Medulla oblongata (tissue), 1 donor: ENCODE results near the gene EHMT2.
"Not testable (repeated sequence)": the region's sequence is repeated elsewhere in the genome, so short reads cannot be mapped to it uniquely, and the experiment has no call there.

Experiments used
- DNase-seq: peaks from one replicate; pipeline ENCODE4 v3.0.0-alpha.2; 2015; ENCODE audit errors: extremely low spot score

Gene EHMT2

DNA sequence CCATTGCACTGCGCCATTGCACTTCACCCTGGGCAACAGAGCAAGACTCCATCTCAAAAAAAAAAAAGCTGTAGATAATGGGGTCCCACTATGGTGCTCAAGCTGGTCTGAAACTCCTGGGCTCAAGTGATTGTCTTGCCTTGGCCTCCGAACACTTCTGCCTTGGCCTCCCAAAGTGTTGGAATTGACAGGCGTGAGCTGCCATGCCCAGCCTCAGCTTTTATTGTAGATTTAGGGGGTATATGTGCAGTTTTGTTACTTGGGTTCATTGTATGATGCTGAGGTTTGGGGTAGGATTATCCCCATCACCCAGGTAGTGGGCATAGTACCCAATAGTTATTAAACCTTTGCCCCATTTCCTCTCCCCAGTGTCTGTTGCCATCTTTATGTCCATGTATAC, 58.5 kb downstream of the EHMT2 start:
- no peak for DNase-seq

DNA sequence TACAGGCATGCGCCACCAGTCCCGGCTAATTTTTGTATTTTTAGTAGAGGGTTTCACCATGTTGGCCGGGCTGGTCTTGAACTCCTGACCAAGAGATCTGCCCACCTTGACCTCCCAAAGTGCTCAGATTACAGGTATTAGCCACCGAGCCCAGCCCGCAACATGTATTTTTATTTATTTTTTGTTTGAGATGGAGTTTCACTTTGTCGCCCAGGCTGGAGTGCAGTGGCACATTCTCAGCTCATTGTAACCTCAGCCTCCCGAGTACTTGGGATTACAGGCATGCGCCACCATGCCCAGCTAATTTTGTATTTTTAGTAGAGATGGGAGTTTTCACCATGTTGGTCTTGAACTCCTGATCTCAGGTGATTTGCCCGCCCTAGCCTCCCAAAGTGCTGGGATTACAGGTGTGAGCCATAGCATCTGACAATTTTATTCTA, 59.4 kb downstream of the EHMT2 start:
- not testable (repeated sequence) for DNase-seq

DNA sequence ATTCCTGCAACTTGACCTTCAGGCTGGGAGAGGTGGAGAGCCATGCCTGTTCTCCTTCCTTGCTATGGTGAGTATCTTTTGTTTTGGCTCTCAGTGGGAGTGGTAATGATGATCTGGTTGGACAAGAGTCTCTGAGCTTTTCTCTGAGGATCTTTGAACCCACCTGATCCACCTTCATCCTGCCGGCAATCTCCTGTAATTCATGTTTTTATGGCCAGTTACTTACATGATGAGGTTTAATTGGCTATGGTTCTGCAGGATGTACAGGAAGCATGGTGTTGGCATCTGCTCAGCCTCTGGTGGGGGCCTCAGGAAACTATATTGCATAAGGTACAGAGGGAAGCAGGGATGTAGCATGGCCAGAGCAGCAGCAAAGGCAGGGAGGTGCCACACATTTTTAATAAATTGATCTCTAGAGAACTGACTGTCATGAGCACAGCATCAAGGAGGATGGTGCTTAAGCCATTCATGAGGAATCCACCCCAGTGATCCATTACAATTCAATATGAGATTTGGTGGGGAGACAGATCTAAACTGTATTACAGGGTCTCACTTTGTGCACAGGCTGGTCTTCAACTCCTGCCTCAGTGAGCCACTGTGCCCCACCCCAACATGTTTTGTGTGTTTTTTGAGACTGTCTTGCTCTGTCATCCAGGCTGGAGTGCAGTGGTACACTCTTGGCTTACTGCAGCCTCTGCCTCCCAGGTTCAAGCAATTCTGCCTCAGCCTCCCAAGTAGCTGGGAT, 60.0 kb downstream of the EHMT2 start:
- no peak for DNase-seq

DNA sequence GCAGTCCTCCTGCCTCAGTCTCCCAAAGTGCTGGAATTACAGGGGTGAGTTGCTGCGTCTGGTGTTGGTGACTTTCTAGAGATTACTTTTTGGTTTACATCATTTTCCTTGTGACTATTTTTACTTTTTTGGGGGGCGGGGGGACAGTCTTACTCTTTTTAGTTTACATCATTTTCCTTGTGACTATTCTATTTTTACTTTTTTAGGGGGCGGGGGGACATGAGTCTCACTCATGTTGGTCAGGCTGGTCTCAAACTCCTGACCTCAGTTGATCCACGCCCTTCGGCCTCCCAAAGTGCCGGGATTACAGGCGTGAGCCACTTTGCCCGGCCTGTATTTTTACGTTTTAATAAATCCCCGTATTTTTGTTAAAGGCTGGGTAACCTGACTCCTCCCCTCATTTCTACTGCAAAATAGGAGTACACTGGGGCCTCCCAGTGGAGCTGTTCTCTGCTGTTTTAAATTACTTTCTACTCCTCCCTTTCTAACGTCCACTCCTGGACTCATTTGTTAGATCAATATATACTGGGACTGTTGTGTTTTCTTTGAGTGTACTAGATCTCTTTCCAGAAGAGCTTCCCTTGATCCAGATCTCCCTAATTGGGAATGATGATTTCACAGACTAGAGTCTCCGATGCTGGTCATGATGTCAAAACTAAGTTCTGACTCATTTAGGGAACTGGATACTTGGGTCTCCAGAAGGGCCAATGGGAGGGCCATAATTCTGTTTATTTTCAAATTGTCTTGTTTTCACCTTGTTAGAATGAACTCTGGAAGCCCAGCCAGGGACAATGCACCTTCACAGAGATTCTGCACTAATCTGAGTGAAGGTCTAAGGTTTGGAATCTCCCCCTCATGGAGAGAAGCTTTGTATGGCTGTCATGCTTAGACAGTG, 60.8 kb downstream of the EHMT2 start:
- DNase-seq: no peak

DNA sequence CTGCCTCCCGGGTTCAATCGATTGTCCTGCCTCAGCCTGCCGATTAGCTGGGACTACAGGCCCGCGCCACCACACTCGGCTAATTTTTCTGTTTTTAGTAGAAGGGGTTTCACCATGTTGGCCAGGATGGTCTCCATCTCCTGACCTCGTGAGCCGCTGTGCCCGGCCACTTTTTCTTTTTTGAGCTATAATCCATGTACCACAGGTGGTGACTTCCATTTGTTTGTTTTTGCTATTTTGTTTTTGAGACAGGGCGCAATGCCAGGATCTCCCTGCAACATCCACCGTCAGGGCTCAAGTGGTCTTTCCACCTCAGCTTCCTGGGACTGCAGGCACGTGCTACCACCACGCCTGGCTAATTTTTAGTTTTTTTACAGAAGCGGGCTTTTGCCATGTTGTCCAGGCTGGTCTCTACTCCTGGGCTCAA, 61.4 kb downstream of the EHMT2 start:
- DNase-seq: no peak

DNA sequence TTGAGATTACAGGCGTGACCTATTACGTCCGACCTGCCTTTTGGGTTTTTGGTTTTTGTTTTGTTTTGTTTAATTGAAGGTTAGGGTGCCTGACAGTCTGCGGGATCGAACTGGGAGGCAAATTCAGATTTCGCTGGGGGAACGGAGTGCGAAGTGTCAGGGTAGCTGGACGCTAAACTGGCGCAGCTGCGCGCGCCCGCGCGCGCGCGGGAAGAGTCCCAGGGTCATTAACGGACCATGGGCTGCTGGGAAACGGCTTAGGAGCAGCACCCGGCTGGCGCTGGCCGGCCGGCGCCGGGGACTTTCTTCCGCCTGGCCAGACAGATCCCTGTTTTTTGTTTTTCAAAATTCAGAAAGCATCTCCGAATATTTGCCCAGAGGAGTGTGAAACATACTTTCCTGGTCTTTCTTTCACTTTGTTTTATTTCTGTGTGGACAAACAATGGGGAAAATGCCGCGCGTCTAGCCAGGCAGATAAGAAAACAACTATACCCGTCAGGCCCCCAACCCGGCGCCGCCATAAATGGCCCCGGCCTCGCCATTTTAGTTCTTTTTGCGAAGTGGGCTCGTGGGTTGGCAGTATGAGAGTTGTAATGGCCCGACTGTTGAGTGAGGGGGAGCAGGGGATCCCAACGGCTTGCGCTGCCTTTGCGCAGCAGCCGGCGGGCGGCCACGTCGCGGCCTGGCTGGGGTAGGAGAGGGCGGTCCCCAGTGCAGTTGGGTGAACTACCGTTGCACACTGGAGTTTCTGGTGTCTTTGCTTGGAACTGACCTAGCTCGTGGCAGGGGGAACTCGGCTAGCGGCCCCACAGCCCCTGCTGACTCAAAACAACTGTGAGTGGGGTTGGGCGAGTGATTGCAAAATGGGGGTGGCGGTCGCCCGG, 62.9 kb downstream of the EHMT2 start:
- peak; percentile 93 for DNase-seq

DNA sequence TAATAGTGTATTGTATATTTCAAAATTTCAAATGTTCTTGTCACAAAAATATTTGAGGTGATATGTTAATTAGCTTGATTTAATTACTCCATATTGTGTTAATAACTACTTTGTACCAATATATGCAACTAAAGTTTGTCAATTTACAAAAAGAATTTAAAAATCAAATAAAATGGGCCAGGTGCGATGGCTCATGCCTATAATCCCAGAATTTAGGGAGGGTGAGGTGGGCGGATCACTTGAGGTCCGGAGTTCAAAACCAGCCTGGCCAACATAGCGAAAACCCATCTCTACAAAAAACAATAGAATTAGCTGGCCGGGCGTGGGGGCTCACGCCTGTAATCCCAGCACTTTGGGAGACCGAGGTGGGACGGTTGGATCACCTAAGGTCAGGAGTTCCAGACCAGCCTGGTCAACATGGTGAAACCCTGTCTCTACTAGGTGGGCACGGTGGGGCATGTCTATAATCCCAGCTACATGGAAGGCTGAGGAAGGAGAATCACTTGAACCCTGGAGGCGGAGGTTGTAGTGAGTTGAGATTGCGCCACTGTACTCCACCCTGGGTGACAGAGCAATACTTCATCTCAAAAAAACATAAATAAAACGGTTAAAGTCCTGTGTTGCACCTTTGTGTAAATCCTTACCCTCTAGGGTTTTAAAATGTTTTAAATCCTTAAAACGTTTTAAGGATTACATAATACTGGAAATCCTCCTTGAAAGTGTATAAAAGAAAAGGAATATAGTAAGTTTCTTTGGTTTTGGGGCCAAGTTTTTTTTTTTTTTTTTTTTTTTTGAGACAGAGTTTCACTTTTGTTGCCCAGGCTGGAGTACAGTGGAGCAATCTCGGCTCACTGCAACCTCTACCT, 65.9 kb downstream of the EHMT2 start:
- peak; percentile 58 for DNase-seq

DNA sequence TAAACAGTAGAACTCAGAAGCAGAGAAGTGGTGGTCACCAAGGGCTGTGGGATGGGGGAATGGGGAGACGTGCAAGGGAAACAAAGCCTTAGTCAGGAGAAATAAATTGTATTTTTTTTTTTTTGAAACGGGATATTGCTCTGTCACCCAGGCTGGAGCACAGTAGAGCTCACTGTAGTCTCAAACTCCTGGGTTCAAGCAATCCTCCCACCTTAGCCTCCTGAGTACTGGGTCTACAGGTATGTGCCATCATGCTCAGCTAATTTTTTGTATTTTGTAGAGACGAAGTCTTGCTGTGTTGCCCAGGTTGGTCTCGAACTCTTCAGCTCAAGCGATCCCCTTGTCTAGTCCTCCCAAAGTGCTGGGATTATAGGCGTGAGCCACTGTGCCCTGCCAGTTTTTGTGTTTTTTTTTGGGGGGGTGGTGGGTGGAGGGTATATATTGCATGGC, 66.6 kb downstream of the EHMT2 start:
- DNase-seq: peak; percentile 80
